Right lobe of liver (tissue), 6 donors: Measurements from ENCODE around the gene EPHA3. TPM values are rescaled to one million over a fixed set of nuclear protein-coding genes. Genes with fewer than 3 reads are reported as not detected.

ENCODE experiments used
- ATAC-seq, 4 donors: fragments of 200-7000 bp; cut with Tn5 transposase; one replicate each; pipeline ENCODE4 v1.9.1; 2020; ENCODE audit warnings: mild to moderate bottlenecking in 4 of 4, moderate library complexity in 4 of 4
- DNase-seq, 3 donors: peaks; one replicate each; pipeline ENCODE4 v3.0.0-alpha.2; 2020
- H3K27ac ChIP-seq, 3 donors: fragments of 200-600 bp; one replicate each; pipeline ENCODE4 v1.8.0; 2022
- H3K27me3 ChIP-seq, 2 donors: fragments of 200-600 bp; one replicate each; pipeline ENCODE4 v1.8.0; 2022
- H3K36me3 ChIP-seq, 4 donors: fragments of 200-600 bp; sonication (generic) in 1 of 4; one replicate each; pipeline versions ENCODE4 v1.5.1 to v1.8.0; 2017 to 2022; ENCODE audit warnings: control low read depth in 1 of 4
- H3K4me1 ChIP-seq, 4 donors: fragments of 200-600 bp; sonication (generic) in 1 of 4; one replicate each; pipeline versions ENCODE4 v1.5.1 to v1.8.0; 2017 to 2022; ENCODE audit warnings: control low read depth in 1 of 4
- H3K4me3 ChIP-seq, 3 donors: fragments of 200-600 bp; one replicate each; pipeline ENCODE4 v1.8.0; 2022
- H3K9me3 ChIP-seq, 4 donors: fragments of 200-600 bp; sonication (generic) in 1 of 4; one replicate each; pipeline versions ENCODE4 v1.5.1 to v1.8.0; 2017 to 2022; ENCODE audit warnings: control low read depth in 1 of 4
- POLR2A ChIP-seq: fragments of 450-650 bp; IDR thresholded peaks from one replicate; pipeline ENCODE4 v1.6.1; 2017; ENCODE audit warnings: antibody characterized with exemption, mild to moderate bottlenecking
- WGBS: methylation state at CpG from one replicate; pipeline ENCODE4 v1.1.6; 2018; ENCODE audit warnings: low coverage, low lambda C conversion rate; ENCODE audit not compliant: insufficient coverage; ENCODE audit errors: missing lambda C conversion rate; 5-methylcytosine and 5-hydroxymethylcytosine counted together
- intact Hi-C, 2 donors: fragments of 100-400 bp; cut with DNase I; formaldehyde crosslinking; loops; one replicate each; pipeline versions ENCODE4 v1.11.2 to v1.14.1; 2022
- total RNA-seq, 6 experiments: library from RNA; depleted of rRNA in 2 of 6; stranded (reverse); fragments of >200 nt in 2 of 6; fragmentation: NEBNext Ultra II Directional in 3 of 6; extraction: Animal tissue kit (Norgen Biotek cat#: 25700) in 3 of 6; gene quantifications; one replicate each; pipeline versions ENCODE4 v1.1.0 to v1.2.4, GENCODE V29; 2016 to 2023
- TF ChIP-seq, protein P1 (sequence below), 4 donors: fragments of 200-600 bp in 3 of 4; fragments of 450-650 bp in 1 of 4; IDR thresholded peaks; one replicate each; pipeline versions ENCODE4 v1.5.1 to v1.8.0; 2016 to 2022; ENCODE audit warnings: antibody characterized with exemption in 4 of 4, mild to moderate bottlenecking in 2 of 4
- donor health status: DM: no; HTN: yes; CAD: no.
- donor health status: DM: no; HTN: no; CAD: no.
- donor health status: DM: no; HTN: no; CAD: no.
- donor health status: DM: no; HTN: yes; CAD: no.
- donor health status: DM: no; HTN: yes; CAD: no.

The EPHA3 gene
- total RNA-seq, 6 experiments from 2014 or later, result 0.95 to 2.9 (median 1.5) TPM

DNA sequence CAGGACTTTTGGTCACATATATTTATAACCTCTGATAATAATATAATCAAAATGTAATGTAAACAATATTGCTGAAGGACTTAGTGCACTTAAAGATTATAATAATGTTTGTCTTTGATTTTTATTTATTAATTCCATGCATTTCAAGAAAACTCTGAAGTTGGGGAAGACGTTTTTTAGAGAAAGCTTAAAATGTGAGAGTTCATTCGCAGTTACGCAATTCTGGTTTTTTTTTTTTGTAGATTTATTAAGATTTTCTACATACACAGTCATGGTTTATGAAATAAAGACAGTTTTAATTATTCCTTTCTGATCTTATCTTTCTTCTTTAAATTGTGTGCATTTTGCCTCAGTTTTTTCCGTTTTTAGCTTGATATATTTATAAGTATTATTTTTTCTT is 204.7 kb downstream of the EPHA3 start:
- no peak for ATAC-seq
- Histone ChIP-seq H3K27me3 (no peaks in the 10 kb centered on the region), H3K36me3 (no peaks in the 10 kb centered on the region), H3K4me3 (no peak overlapping the region), H3K4me1 (no peaks in the 10 kb centered on the region), H3K27ac (no peak overlapping the region), H3K9me3 (no peaks in the 10 kb centered on the region)
- no peak for TF ChIP-seq POLR2A
- TF ChIP-seq, protein P1, sequence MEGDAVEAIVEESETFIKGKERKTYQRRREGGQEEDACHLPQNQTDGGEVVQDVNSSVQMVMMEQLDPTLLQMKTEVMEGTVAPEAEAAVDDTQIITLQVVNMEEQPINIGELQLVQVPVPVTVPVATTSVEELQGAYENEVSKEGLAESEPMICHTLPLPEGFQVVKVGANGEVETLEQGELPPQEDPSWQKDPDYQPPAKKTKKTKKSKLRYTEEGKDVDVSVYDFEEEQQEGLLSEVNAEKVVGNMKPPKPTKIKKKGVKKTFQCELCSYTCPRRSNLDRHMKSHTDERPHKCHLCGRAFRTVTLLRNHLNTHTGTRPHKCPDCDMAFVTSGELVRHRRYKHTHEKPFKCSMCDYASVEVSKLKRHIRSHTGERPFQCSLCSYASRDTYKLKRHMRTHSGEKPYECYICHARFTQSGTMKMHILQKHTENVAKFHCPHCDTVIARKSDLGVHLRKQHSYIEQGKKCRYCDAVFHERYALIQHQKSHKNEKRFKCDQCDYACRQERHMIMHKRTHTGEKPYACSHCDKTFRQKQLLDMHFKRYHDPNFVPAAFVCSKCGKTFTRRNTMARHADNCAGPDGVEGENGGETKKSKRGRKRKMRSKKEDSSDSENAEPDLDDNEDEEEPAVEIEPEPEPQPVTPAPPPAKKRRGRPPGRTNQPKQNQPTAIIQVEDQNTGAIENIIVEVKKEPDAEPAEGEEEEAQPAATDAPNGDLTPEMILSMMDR (IDR thresholded peaks at IDR 0.05), result no peak
- intact Hi-C loops, result no loop called here
- no peak for DNase-seq
- WGBS, result 52% methylated on average over 4 of the region's 4 CpGs

DNA sequence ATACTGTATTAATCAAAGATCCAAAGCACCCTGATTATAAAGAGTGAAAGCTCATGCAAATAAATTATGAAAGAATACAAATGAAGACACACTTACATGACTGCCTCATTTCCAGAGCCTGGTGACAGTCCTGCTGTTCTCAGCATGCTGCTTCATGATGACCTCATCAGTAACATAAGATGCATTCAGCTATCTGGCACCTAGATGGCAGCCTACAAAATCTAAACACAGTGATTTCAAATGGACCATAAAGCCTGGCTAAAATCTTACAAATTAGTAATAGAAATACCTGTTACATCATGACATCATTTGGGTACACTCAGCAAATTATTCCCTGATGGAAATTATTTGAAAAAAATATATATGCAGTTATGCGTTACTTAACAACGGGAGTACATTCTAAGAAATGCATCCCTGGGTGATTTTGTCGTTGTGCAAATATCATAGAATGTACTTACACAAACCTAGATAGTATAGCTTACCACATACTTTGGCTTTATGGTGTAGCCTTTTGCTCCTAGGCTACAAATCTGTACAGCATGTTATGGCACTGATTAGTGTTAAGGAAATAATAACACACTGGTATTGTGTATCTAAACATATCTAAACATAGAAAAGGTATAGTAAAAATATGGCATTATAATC is 207.2 kb downstream of the EPHA3 start:
- DNase-seq (no peak), ATAC-seq (no peak)
- H3K4me1 ChIP-seq, result no peaks in the 10 kb centered on the region
- intact Hi-C loops, result no loop called here
- no peaks in the 10 kb centered on the region for H3K27me3 ChIP-seq
- no peaks in the 10 kb centered on the region for H3K36me3 ChIP-seq
- H3K27ac ChIP-seq, result no peak overlapping the region
- WGBS, result 75% methylated on average over 3 of the region's 3 CpGs
- no peak for TF ChIP-seq POLR2A
- TF ChIP-seq, protein P1 (IDR thresholded peaks at IDR 0.05), result no peak
- H3K4me3 ChIP-seq, result no peak overlapping the region
- no peaks in the 10 kb centered on the region for H3K9me3 ChIP-seq

DNA sequence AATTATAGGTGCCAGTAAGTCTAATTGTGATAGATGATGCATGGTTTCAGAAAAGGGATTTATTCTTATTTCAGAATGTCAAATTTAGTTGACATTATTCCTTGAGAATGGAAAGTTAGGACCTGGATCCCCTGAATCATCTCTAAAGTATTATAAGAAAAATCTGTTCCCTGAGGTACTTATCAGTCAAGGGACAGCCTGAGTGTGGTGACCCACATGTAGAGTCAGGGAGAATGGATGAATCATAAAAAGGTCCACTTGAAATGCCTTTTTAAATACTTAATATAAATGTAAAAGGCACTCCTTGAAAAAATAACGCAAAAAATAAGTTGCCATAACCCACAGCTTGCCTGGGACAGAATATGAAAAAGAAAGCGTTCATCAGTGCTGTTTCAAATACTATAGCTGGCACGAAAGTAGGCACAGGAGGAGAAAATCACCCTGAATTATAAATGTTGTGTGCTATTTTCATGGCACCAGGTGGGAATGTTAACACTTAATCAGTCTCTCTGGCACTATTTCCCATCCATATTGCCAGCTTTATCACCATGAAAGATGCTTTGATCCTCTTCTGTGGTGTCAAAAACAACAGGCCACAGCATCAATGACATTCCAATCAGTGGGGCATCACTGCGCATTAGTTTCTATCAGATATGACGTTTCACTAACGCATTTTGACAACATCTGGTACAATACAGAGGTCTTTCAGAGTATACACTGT is 208.5 kb downstream of the EPHA3 start:
- no peaks in the 10 kb centered on the region for H3K4me1 ChIP-seq
- no peak overlapping the region for H3K4me3 ChIP-seq
- TF ChIP-seq POLR2A, result no peak
- TF ChIP-seq, protein P1 (IDR thresholded peaks at IDR 0.05), result no peak
- no peaks in the 10 kb centered on the region for H3K9me3 ChIP-seq
- 41% methylated on average over 6 of the region's 6 CpGs for WGBS
- no peak for DNase-seq
- intact Hi-C loops, result no loop called here
- no peaks in the 10 kb centered on the region for H3K36me3 ChIP-seq
- H3K27ac ChIP-seq, result no peak overlapping the region
- H3K27me3 ChIP-seq, result no peaks in the 10 kb centered on the region
- ATAC-seq, result no peak

DNA sequence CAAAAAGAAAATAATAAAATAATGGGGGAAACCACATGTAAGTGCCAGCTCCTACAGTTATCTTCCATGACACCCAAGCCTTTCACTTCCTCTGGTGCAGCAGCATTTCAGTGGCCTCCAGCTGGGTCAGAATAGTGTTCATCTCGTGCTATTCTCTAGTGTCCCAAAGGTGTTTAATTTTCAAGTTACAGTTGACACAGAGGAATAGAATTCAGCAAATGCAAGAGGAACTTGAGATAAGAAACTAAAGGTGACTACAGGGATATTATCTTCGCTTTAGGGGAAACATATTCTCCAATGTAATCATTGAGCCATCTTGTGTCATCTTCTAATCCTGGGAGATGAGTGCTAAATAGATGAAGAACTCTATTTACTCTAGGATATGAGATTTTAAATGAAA is 212.8 kb downstream of the EPHA3 start:
- Histone ChIP-seq H3K4me1 (no peaks in the 10 kb centered on the region), H3K27ac (no peak overlapping the region), H3K9me3 (no peaks in the 10 kb centered on the region), H3K36me3 (no peaks in the 10 kb centered on the region), H3K27me3 (no peaks in the 10 kb centered on the region), H3K4me3 (no peak overlapping the region)
- ATAC-seq (no peak), DNase-seq (no peak)
- intact Hi-C loops, result no loop called here
- TF ChIP-seq, protein P1 (IDR thresholded peaks at IDR 0.05), result no peak
- no peak for TF ChIP-seq POLR2A
- 46% methylated on average over 2 of the region's 2 CpGs for WGBS
